C4-2B (cell line): Measurements from ENCODE around the gene MOB2.

Experiments
- ZFX ChIP-seq: fragments of 450-650 bp; IDR thresholded peaks from 2 replicates; pipeline ENCODE4 v1.6.1; 2017
- TF ChIP-seq, protein P1 (sequence below): fragments of 450-650 bp; conservative IDR thresholded peaks from 2 replicates; pipeline ENCODE4 v1.5.1; 2017; ENCODE audit warnings: mild to moderate bottlenecking

DNA sequence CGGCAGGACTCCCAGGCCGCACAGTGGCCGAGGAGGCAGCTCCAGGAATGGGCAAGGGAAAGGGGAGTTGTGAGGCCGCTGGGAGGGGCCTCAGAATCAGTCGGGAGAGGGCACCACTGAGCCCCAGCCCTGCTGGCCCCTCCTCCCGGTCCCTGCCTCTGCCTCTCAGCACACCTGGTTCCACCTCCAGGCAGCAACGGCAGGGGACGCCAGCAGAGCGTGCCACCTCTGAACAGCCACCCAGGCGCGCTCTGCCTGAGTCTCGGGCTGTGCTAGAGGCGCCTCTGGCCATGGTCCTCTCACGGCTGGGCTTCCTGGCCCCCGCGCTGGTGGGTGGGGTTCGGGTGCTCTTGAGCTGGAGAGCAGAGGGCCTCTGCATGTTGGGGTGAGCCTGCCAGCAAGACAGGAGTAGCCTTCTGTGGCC, 33.0 kb downstream of the MOB2 start:
- TF ChIP-seq, protein P1, sequence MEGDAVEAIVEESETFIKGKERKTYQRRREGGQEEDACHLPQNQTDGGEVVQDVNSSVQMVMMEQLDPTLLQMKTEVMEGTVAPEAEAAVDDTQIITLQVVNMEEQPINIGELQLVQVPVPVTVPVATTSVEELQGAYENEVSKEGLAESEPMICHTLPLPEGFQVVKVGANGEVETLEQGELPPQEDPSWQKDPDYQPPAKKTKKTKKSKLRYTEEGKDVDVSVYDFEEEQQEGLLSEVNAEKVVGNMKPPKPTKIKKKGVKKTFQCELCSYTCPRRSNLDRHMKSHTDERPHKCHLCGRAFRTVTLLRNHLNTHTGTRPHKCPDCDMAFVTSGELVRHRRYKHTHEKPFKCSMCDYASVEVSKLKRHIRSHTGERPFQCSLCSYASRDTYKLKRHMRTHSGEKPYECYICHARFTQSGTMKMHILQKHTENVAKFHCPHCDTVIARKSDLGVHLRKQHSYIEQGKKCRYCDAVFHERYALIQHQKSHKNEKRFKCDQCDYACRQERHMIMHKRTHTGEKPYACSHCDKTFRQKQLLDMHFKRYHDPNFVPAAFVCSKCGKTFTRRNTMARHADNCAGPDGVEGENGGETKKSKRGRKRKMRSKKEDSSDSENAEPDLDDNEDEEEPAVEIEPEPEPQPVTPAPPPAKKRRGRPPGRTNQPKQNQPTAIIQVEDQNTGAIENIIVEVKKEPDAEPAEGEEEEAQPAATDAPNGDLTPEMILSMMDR: peak; percentile 97
- no peak for TF ChIP-seq ZFX
